ENCODE measurements around the gene TFR2. TPM values are rescaled to one million over a fixed set of nuclear protein-coding genes. Genes with fewer than 3 reads are reported as not detected.

Gene TFR2
- total and polyA plus RNA-seq, 9 of the 15 experiments (the other 6 are each of a cell fraction or from before 2014, with no cell fraction given), result 3.8 to 123 (median 51.1) TPM

DNA sequence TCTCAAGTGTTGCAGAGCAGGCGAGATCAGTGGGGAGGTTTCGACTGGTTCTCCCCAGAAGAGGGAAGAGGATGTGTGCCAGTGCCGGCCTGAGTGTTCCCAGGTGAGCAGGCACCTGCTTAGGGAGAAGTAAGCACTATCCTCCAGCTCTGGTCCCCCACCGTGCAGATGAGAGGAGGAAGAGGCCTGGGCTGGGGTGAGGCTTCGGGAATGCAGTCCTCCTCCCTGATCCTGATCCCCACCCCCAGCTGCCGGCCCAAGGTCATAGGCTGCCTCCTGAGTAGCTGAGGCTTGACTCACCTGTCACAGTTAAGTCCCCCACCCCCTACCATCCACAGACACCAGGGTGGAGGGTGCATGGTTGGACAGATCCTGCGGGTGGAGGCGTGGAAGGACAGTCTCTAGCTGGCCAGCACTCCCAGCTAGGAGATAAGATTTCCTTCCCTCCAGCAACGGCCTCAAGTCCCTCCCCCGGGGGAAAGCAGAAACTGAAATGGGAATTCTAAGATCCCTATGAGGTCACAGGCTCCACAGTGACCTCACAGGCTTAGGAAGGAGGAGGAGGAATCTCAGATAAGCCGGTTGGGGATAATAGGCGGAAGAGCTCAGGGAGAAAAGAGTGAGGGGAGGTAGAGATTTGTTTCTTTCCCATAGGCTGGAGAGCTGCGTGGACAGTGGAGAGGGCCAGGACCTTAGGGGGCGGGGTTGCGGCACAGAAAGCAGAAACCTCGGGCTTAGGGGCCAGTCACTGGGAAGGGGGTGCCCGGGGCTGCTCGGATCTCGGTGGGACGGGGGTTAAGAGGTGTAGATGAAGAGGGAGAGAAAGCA, 56.5 kb downstream of the TFR2 start (continued):
- TF ChIP-seq ZBTB2 (IDR thresholded peaks at IDR 0.05) (0 out of 2 replicates have a peak, but pooled peaks have one; percentile 49), MIER1 (IDR thresholded peaks at IDR 0.05; ENCODE audit: low read depth) (no peak), ZNF431 (CRISPR knock-in tag; IDR thresholded peaks at IDR 0.05) (no peak), PHF8 (IDR thresholded peaks at IDR 0.05; ENCODE audit: borderline replicate concordance, low read length) (no peak), DLX4 (CRISPR knock-in tag; IDR thresholded peaks at IDR 0.05) (no peak), AFF1 (IDR thresholded peaks at IDR 0.05; ENCODE audit: low read depth in 1 of 2, partially characterized antibody in 2 of 2) (no peak), GTF2A2 (tag; IDR thresholded peaks at IDR 0.05) (no peak), SAP30 (IDR thresholded peaks at IDR 0.05; ENCODE audit: borderline replicate concordance, insufficient read depth, low read depth, low read length, poor library complexity, severe bottlenecking) (peak; percentile 14), ZNF511 (CRISPR knock-in tag; IDR thresholded peaks at IDR 0.05) (0 out of 2 replicates have a peak, but pooled peaks have one; percentile 39), PPARD (CRISPR knock-in tag; IDR thresholded peaks at IDR 0.05) (no peak), TARDBP (IDR thresholded peaks at IDR 0.05) (0 out of 2 replicates have a peak, but pooled peaks have one; percentile 23), HOMEZ (CRISPR knock-in tag; IDR thresholded peaks at IDR 0.05) (no peak), NR2C2 (CRISPR knock-in tag; IDR thresholded peaks at IDR 0.05) (no peak), NR2C2 (tag; IDR thresholded peaks at IDR 0.05) (0 out of 2 replicates have a peak, but pooled peaks have one; percentile 10), CREB1 (IDR thresholded peaks at IDR 0.05) (peak; percentile 69; the same call in 1 of the 2 replicates), CREB1 (CRISPR knock-in tag; IDR thresholded peaks at IDR 0.05) (peak; percentile 62; the same call in 1 of the 2 replicates)

Data from K562 (cell line).